H1 (cell line): ENCODE results near the gene ANKFN1. TPM values are rescaled to one million over a fixed set of nuclear protein-coding genes. Genes with fewer than 3 reads are reported as not detected.
A peak's percentile ranks its signal among the peaks of the same experiment; 100 is the strongest.

Experiments used
- CTCF ChIA-PET: fragments of 300-600 bp; sonication (Branson Sonifier 250); formaldehyde crosslinking; loops from one replicate; lab custom pipeline; 2021; ENCODE audit not compliant: partially characterized antibody; lab: Charles Lee
- POLR2A ChIA-PET: fragments of 300-600 bp; sonication (Branson Sonifier 250); formaldehyde crosslinking; loops from one replicate; lab custom pipeline; 2021; ENCODE audit warnings: inconsistent platforms; ENCODE audit not compliant: partially characterized antibody; lab: Charles Lee
- DNase-seq, 2 experiments: peaks; one replicate each; pipeline versions ENCODE4 v3.0.0 to v3.0.0-alpha.2; 2010 to 2022; ENCODE audit warnings: low spot score in 2 of 2, low read depth in 1 of 2, mixed read lengths in 1 of 2
- FAIRE-seq: peaks from 2 replicates; lab custom pipeline; 2011; peaks lifted over from hg19 to GRCh38; lab: Jason Lieb, UNC
- H2AFZ ChIP-seq: 2 replicates; pipeline ENCODE4 v1.8.1; 2012; ENCODE audit warnings: low read length, inconsistent platforms
- H2AK5ac ChIP-seq: 2 replicates; pipeline ENCODE4 v1.6.1; 2013; ENCODE audit warnings: low read depth, low read length
- H2BK120ac ChIP-seq: replicated peaks from 2 replicates; pipeline ENCODE3; 2013; ENCODE audit warnings: low read depth, low read length, inconsistent platforms
- H2BK12ac ChIP-seq: 2 replicates; pipeline ENCODE4 v1.6.1; 2013; ENCODE audit warnings: low read depth, low read length
- H2BK15ac ChIP-seq: 2 replicates; pipeline ENCODE4 v1.6.1; 2013; ENCODE audit warnings: low read length
- H2BK20ac ChIP-seq: 2 replicates; pipeline ENCODE4 v1.6.1; 2013; ENCODE audit warnings: low read length
- H2BK5ac ChIP-seq: 2 replicates; pipeline ENCODE4 v1.6.1; 2013; ENCODE audit warnings: low read depth, low read length
- H3K14ac ChIP-seq: 2 replicates; pipeline ENCODE4 v1.6.1; 2013; ENCODE audit warnings: inconsistent platforms; ENCODE audit not compliant: insufficient read length
- H3K18ac ChIP-seq: 2 replicates; pipeline ENCODE4 v1.6.1; 2013; ENCODE audit warnings: low read length; ENCODE audit errors: extremely low read depth
- H3K23ac ChIP-seq: 2 replicates; pipeline ENCODE4 v1.6.1; 2013; ENCODE audit warnings: inconsistent platforms; ENCODE audit not compliant: insufficient read length
- H3K23me2 ChIP-seq: 2 replicates; pipeline ENCODE4 v1.6.1; 2013; ENCODE audit warnings: low read depth, low read length
- H3K27ac ChIP-seq: 2 replicates; pipeline ENCODE4 v1.6.1; 2011; ENCODE audit warnings: low read depth, low read length, inconsistent platforms
- H3K27me3 ChIP-seq, 4 experiments: replicated peaks in 1 of 4; 1 replicate in 1 of 4; 2 replicates in 3 of 4; pipeline versions ENCODE4 v1.6.1 to v1.8.1; 2011 to 2013; ENCODE audit warnings: low read length in 3 of 4, mild to moderate bottlenecking in 3 of 4, inconsistent platforms in 2 of 4, mixed read lengths in 2 of 4, moderate library complexity in 1 of 4; ENCODE audit not compliant: control insufficient read depth in 3 of 4, insufficient read depth in 3 of 4; ENCODE audit errors: extremely low read depth in 1 of 4
- H3K36me3 ChIP-seq, 4 experiments: 2 replicates each; pipeline versions ENCODE4 v1.6.1 to v1.8.1; 2011 to 2013; ENCODE audit warnings: mild to moderate bottlenecking in 4 of 4, low read length in 3 of 4, moderate library complexity in 2 of 4, control low read depth in 1 of 4, inconsistent platforms in 1 of 4; ENCODE audit not compliant: insufficient read depth in 4 of 4, control insufficient read depth in 2 of 4
- H3K4ac ChIP-seq: replicated peaks from 2 replicates; pipeline ENCODE3; 2013; ENCODE audit warnings: low read length, low read depth, mixed read lengths, inconsistent platforms; ENCODE audit not compliant: insufficient read length
- H3K4me1 ChIP-seq, 4 experiments: replicated peaks in 1 of 4; 1 replicate in 1 of 4; 2 replicates in 3 of 4; pipeline versions ENCODE4 v1.6.1 to v1.8.1; 2011 to 2013; ENCODE audit warnings: low read length in 3 of 4, inconsistent platforms in 2 of 4, mixed read lengths in 1 of 4; ENCODE audit not compliant: insufficient read depth in 4 of 4, control insufficient read depth in 3 of 4
- H3K4me2 ChIP-seq, 2 experiments: 2 replicates each; pipeline versions ENCODE4 v1.6.1 to v1.8.1; 2011 to 2013; ENCODE audit warnings: low read depth in 2 of 2, low read length in 2 of 2, control low read depth in 1 of 2, inconsistent platforms in 1 of 2, mild to moderate bottlenecking in 1 of 2; ENCODE audit not compliant: insufficient read depth in 1 of 2
- H3K4me3 ChIP-seq, 4 experiments: fragments of 200-600, 300-600 bp in 1 of 4; sonication (generic), shearing (Covaris generic), sonication (Bioruptor Twin) in 1 of 4; 2 replicates each; pipeline versions ENCODE4 v1.5.1 to v1.8.1; 2011 to 2016; ENCODE audit warnings: low read length in 4 of 4, low read depth in 3 of 4, control low read depth in 2 of 4, inconsistent platforms in 2 of 4, mild to moderate bottlenecking in 2 of 4, mixed read lengths in 1 of 4, moderate library complexity in 1 of 4; ENCODE audit not compliant: insufficient read depth in 2 of 4; ENCODE audit errors: extremely low read depth in 1 of 4
- H3K56ac ChIP-seq: replicated peaks from 2 replicates; pipeline ENCODE3; 2013; ENCODE audit warnings: low read depth, mild to moderate bottlenecking, mixed read lengths, low read length, inconsistent platforms; ENCODE audit not compliant: insufficient read length
- H3K79me1 ChIP-seq: 2 replicates; pipeline ENCODE4 v1.6.1; 2013; ENCODE audit warnings: low read depth, low read length, control low read depth
- H3K79me2 ChIP-seq, 2 experiments: 2 replicates each; pipeline versions ENCODE4 v1.6.1 to v1.8.1; 2012 to 2013; ENCODE audit warnings: low read length in 2 of 2, mild to moderate bottlenecking in 2 of 2, inconsistent platforms in 1 of 2; ENCODE audit not compliant: insufficient read depth in 2 of 2, control insufficient read depth in 1 of 2
- H3K9ac ChIP-seq, 4 experiments: replicated peaks in 1 of 4; 1 replicate in 1 of 4; 2 replicates in 3 of 4; pipeline versions ENCODE4 v1.6.1 to v1.8.1; 2011 to 2013; ENCODE audit warnings: low read depth in 3 of 4, low read length in 3 of 4, control low read depth in 2 of 4, mild to moderate bottlenecking in 2 of 4, moderate library complexity in 2 of 4, inconsistent platforms in 1 of 4; ENCODE audit errors: extremely low read depth in 1 of 4
- H3K9me3 ChIP-seq, 2 experiments: 2 replicates each; pipeline versions ENCODE4 v1.6.1 to v1.8.1; 2012 to 2013; ENCODE audit warnings: mild to moderate bottlenecking in 2 of 2, moderate library complexity in 2 of 2, control low read depth in 1 of 2, inconsistent platforms in 1 of 2, low read depth in 1 of 2, low read length in 1 of 2, mixed read lengths in 1 of 2; ENCODE audit not compliant: insufficient read depth in 2 of 2
- H4K20me1 ChIP-seq, 2 experiments: replicated peaks in 1 of 2; 2 replicates each; pipeline versions ENCODE3 to v1.8.1; 2011 to 2013; ENCODE audit warnings: inconsistent platforms in 2 of 2, low read length in 2 of 2, mild to moderate bottlenecking in 1 of 2; ENCODE audit not compliant: insufficient read depth in 2 of 2, control insufficient read depth in 1 of 2
- H4K5ac ChIP-seq: 2 replicates; pipeline ENCODE4 v1.6.1; 2013; ENCODE audit warnings: low read length, low read depth, mixed read lengths, inconsistent platforms; ENCODE audit not compliant: insufficient read length
- H4K8ac ChIP-seq: 2 replicates; pipeline ENCODE4 v1.8.0; 2013; ENCODE audit warnings: mild to moderate bottlenecking, moderate library complexity, low read length, inconsistent platforms; ENCODE audit not compliant: insufficient read depth; ENCODE audit errors: extremely low read depth
- H4K91ac ChIP-seq: replicated peaks from 2 replicates; pipeline ENCODE3; 2013; ENCODE audit warnings: low read length, mixed read lengths, inconsistent platforms; ENCODE audit not compliant: insufficient read length
- CTCF ChIP-seq, 3 experiments: IDR thresholded peaks; 1 replicate in 2 of 3; 2 replicates in 1 of 3; pipeline versions ENCODE4 v1.5.1 to v1.6.1; 2011; ENCODE audit warnings: low read length in 3 of 3, mild to moderate bottlenecking in 3 of 3, inconsistent platforms in 2 of 3, low read depth in 1 of 3, moderate library complexity in 1 of 3; ENCODE audit not compliant: insufficient read depth in 1 of 3; ENCODE audit errors: control extremely low read depth in 1 of 3
- KDM5A ChIP-seq: fragments of 200-600 bp; IDR thresholded peaks from 2 replicates; pipeline ENCODE4 v1.7.1; 2012; ENCODE audit warnings: mild to moderate bottlenecking, low read length, inconsistent platforms, mixed read lengths
- RAD21 ChIP-seq, 2 experiments: IDR thresholded peaks in 1 of 2; conservative IDR thresholded peaks in 1 of 2; 2 replicates each; pipeline ENCODE4 v1.6.1; 2011; ENCODE audit warnings: low read depth in 2 of 2, low read length in 2 of 2, improper control_type of control experiment in 1 of 2, inconsistent platforms in 1 of 2, mild to moderate bottlenecking in 1 of 2, moderate library complexity in 1 of 2
- RBBP5 ChIP-seq: IDR thresholded peaks from 2 replicates; pipeline ENCODE4 v1.7.1; 2012; ENCODE audit warnings: low read depth, mild to moderate bottlenecking, inconsistent platforms, low read length, moderate library complexity, borderline replicate concordance
- SP4 ChIP-seq: IDR thresholded peaks from 2 replicates; pipeline ENCODE4 v1.6.1; 2012; ENCODE audit warnings: low read length, inconsistent platforms
- WGBS, 2 experiments: shearing (Covaris generic) in 1 of 2; methylation state at CpG; one replicate each; pipeline versions ENCODE4 v1.1.6 to v1.1.7; 2013 to 2015; ENCODE audit warnings: low lambda C conversion rate in 2 of 2, mixed read lengths in 2 of 2, inconsistent platforms in 1 of 2, low coverage in 1 of 2, missing lambda C conversion rate in 1 of 2; ENCODE audit not compliant: insufficient replicate concordance in 2 of 2, insufficient coverage in 1 of 2, insufficient read length in 1 of 2; ENCODE audit errors: extremely low coverage in 1 of 2, missing lambda C conversion rate in 1 of 2; 5-methylcytosine and 5-hydroxymethylcytosine counted together
- polyA plus RNA-seq, 7 experiments: library from polyadenylated mRNA; depleted of rRNA in 3 of 7; stranded (reverse) in 5 of 7; unstranded in 2 of 7; fragments of >200 nt in 5 of 7; fragments of 200-250 nt in 2 of 7; gene quantifications; 1 replicate in 5 of 7; 2 replicates in 1 of 7; 4 replicates in 1 of 7; pipeline versions ENCODE4 v1.2.1 to v1.2.3, GENCODE V29; 2011 to 2013; ENCODE audit warnings: missing spikeins in 2 of 7, mixed read lengths in 2 of 7
- total RNA-seq: library from RNA; stranded (reverse); fragmentation: NEBNext Ultra II Directional; extraction: Animal tissue kit (Norgen Biotek cat#: 25700); gene quantifications from 2 replicates; pipeline ENCODE4 v1.2.1, GENCODE V29; 2021

The ANKFN1 gene
- total and polyA plus RNA-seq, 2 of the 8 experiments (the other 6 are each of a cell fraction or from before 2014, with no cell fraction given) = not detected

GRCh38 chr17:56319531-56319930 lies 166.3 kb downstream of the ANKFN1 start:
- Histone ChIP-seq H3K9me3 (no peaks in the 10 kb centered on the region), H2BK15ac (no peak overlapping the region), H2AFZ (no peak overlapping the region), H3K14ac (no peak overlapping the region), H3K79me1 (no peaks in the 10 kb centered on the region), H3K27ac (no peak overlapping the region), H3K56ac (no peak overlapping the region), H3K4me3 (no peak overlapping the region), H2BK5ac (no peak overlapping the region), H3K4ac (no peak overlapping the region), H4K91ac (no peak overlapping the region), H4K8ac (no peak overlapping the region), H3K27me3 (peaks cover 0 to 1% (median 0%) of the 10 kb centered on the region in 4 experiments; a peak in 1 of 7 replicates), H2AK5ac (no peak overlapping the region), H3K4me1 (peaks cover 0 to 6% (median 2%) of the 10 kb centered on the region in 4 experiments; a peak in 3 of 7 replicates), H3K4me2 (no peak overlapping the region), H3K18ac (no peak overlapping the region), H3K23ac (no peak overlapping the region), H3K23me2 (no peaks in the 10 kb centered on the region), H4K20me1 (no peaks in the 10 kb centered on the region), H3K36me3 (no peaks in the 10 kb centered on the region), H3K79me2 (no peaks in the 10 kb centered on the region), H4K5ac (no peak overlapping the region), H2BK20ac (no peak overlapping the region), H3K9ac (no peak overlapping the region), H2BK120ac (peak overlapping the region; percentile 47), H2BK12ac (no peak overlapping the region; the same call in 1 of the 2 replicates)
- CTCF ChIA-PET = interaction anchor here (0.6 to 3.9 kb wide), 34 partner anchors 11 to 548 kb away, joined by 3 to 44 read pairs (median 4); no protein-coding TSS in a partner anchor
- FAIRE-seq (peak; percentile 90), DNase-seq (no peak)
- TF ChIP-seq RAD21 (IDR thresholded peaks at IDR 0.05 in 1 of 2, conservative IDR thresholded peaks at IDR 0.05 in 1 of 2; ENCODE audit: low read depth in 2 of 2, low read length in 2 of 2) = peak; percentile 79
- peak in 2 of 3 experiments; percentile 42 to 59; a peak in 2 of 4 replicates for TF ChIP-seq CTCF (IDR thresholded peaks at IDR 0.05; ENCODE audit: control extremely low read depth in 1 of 3, insufficient read depth in 1 of 3, low read depth in 1 of 3, low read length in 3 of 3)
- TF ChIP-seq RBBP5 = no peak
- no peak for TF ChIP-seq SP4
- TF ChIP-seq KDM5A = no peak
- WGBS, 2 experiments = 40% methylated on average over 3 of the region's 3 CpGs; no CpG with 5 or more reads in 1 of the 2 experiments
- POLR2A ChIA-PET = no interaction called here
